Upper lobe of left lung (tissue), 6 donors: ENCODE data around the gene FAM149A. TPM values are rescaled to one million over a fixed set of nuclear protein-coding genes. Genes with fewer than 3 reads are reported as not detected.
A peak's percentile ranks its signal among the peaks of the same experiment; 100 is the strongest.

Experiments used
- ATAC-seq, 2 donors: fragments of 200-7000 bp; cut with Tn5 transposase; one replicate each; pipeline ENCODE4 v1.9.1; 2022; ENCODE audit warnings: mild to moderate bottlenecking in 2 of 2, moderate library complexity in 2 of 2; ENCODE audit not compliant: low FRiP score in 2 of 2
- DNase-seq, 2 donors: peaks; one replicate each; pipeline ENCODE4 v3.0.0-alpha.2; 2019 to 2020
- H3K27ac ChIP-seq, 4 donors: fragments of 200-600 bp; sonication (generic); one replicate each; pipeline ENCODE4 v1.5.1; 2016 to 2019
- H3K27me3 ChIP-seq, 4 donors: fragments of 200-600 bp; sonication (generic); one replicate each; pipeline ENCODE4 v1.5.1; 2017 to 2019
- H3K36me3 ChIP-seq, 4 donors: fragments of 200-600 bp; sonication (generic); one replicate each; pipeline ENCODE4 v1.5.1; 2016 to 2019
- H3K4me1 ChIP-seq, 4 donors: fragments of 200-600 bp; sonication (generic); one replicate each; pipeline ENCODE4 v1.5.1; 2018 to 2019
- H3K4me3 ChIP-seq, 4 donors: fragments of 200-600 bp; sonication (generic); one replicate each; pipeline ENCODE4 v1.5.1; 2017 to 2019; ENCODE audit warnings: mild to moderate bottlenecking in 2 of 4, moderate library complexity in 1 of 4
- H3K9me3 ChIP-seq, 4 donors: fragments of 200-600 bp; sonication (generic); one replicate each; pipeline ENCODE4 v1.5.1; 2018 to 2019
- EP300 ChIP-seq, 4 donors: sonication (generic); formaldehyde crosslinking; IDR thresholded peaks; one replicate each; pipeline ENCODE4 v1.5.1; 2017; ENCODE audit warnings: antibody characterized with exemption in 4 of 4, control low read depth in 2 of 4
- POLR2A ChIP-seq, 4 donors: fragments of 450-650 bp; IDR thresholded peaks; one replicate each; pipeline ENCODE4 v1.5.1; 2016 to 2017; ENCODE audit warnings: antibody characterized with exemption in 4 of 4, mild to moderate bottlenecking in 2 of 4
- POLR2AphosphoS5 ChIP-seq, 2 donors: sonication (generic); formaldehyde crosslinking; IDR thresholded peaks; one replicate each; pipeline ENCODE4 v1.5.1; 2017; ENCODE audit warnings: antibody characterized with exemption in 2 of 2
- whole genome bisulfite sequencing, 2 donors: methylation state at CpG; one replicate each; pipeline ENCODE4 v1.1.5; 2017 to 2018; 5-methylcytosine and 5-hydroxymethylcytosine counted together
- total RNA-seq, 6 donors: library from RNA; depleted of rRNA in 4 of 6; stranded (reverse); fragments of >200 nt in 4 of 6; gene quantifications; one replicate each; pipeline versions ENCODE4 v1.1.0 to v1.2.1, GENCODE V29; 2016 to 2021
- TF ChIP-seq, protein P1 (sequence below), 6 experiments: fragments of 450-650 bp in 4 of 6; fragments of 200-600 bp in 2 of 6; sonication (generic) in 2 of 6; IDR thresholded peaks; one replicate each; pipeline ENCODE4 v1.5.1; 2016 to 2019; ENCODE audit warnings: antibody characterized with exemption in 6 of 6
- donor health status: DM: no; HTN: no; CAD: no; lungs with moderate emphysema.
- donor health status: DM: no; HTN: yes; CAD: no; lungs with severe emphysema.

Gene FAM149A
- total RNA-seq, 6 donors from 2014 or later = 11.0 to 43.5 (median 19.2) TPM

DNA sequence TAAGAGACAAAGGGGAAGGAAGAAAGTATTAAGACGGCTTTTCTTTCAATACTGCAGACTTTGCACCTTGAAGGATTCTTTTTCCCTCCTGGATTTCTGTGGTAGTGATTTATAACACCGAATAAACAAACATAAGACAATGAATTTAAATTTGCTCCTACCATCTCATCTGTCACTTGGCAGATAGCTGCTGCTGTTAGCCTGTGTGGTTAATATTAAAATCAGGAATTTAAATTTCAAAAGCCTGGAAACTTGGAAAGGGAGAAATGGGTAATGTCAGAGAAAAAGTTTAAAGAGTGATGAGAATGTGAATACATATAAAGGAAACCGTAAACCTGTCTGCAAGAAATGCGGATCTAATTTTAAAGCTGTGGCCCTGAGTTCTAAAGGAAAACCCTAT, 3.4 kb downstream of the FAM149A start:
- Histone ChIP-seq H3K36me3 (no peaks in the 10 kb centered on the region), H3K4me3 (no peak overlapping the region), H3K27me3 (peaks cover 0 to 10% (median 7%) of the 10 kb centered on the region in 4 donors), H3K4me1 (peaks cover 9 to 23% (median 11%) of the 10 kb centered on the region in 4 donors), H3K9me3 (no peaks in the 10 kb centered on the region), H3K27ac (no peak overlapping the region)
- 76 to 77% methylated on average over 4 of the region's 4 CpGs for WGBS, 2 donors
- ATAC-seq = no peak
- TF ChIP-seq POLR2AphosphoS5 (IDR thresholded peaks at IDR 0.05) = no peak
- TF ChIP-seq POLR2A (IDR thresholded peaks at IDR 0.05) = no peak
- TF ChIP-seq EP300 (IDR thresholded peaks at IDR 0.05) = no peak
- TF ChIP-seq, protein P1, sequence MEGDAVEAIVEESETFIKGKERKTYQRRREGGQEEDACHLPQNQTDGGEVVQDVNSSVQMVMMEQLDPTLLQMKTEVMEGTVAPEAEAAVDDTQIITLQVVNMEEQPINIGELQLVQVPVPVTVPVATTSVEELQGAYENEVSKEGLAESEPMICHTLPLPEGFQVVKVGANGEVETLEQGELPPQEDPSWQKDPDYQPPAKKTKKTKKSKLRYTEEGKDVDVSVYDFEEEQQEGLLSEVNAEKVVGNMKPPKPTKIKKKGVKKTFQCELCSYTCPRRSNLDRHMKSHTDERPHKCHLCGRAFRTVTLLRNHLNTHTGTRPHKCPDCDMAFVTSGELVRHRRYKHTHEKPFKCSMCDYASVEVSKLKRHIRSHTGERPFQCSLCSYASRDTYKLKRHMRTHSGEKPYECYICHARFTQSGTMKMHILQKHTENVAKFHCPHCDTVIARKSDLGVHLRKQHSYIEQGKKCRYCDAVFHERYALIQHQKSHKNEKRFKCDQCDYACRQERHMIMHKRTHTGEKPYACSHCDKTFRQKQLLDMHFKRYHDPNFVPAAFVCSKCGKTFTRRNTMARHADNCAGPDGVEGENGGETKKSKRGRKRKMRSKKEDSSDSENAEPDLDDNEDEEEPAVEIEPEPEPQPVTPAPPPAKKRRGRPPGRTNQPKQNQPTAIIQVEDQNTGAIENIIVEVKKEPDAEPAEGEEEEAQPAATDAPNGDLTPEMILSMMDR (IDR thresholded peaks at IDR 0.05) = no peak
- no peak for DNase-seq

DNA sequence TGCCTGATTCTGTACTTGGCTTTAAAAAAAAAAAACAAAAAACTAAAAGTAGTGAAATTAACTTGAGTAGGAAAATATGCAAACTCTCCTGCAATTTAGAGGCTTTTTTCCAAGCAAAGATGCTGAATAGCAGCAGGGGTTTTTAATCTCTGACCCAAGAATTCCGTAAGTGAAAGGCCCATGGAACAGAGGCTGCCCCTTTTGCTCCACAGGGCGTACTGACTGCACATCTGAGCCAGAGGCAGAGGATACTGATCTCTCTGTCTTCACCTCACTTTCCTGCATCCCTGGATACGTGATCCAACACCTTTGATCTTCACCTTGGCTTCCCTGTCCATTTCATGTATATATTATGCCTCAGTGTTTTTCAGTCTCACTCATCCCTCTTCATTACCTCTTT, 3.9 kb downstream of the FAM149A start:
- H3K36me3 ChIP-seq = no peaks in the 10 kb centered on the region
- TF ChIP-seq EP300 (IDR thresholded peaks at IDR 0.05) (no peak), POLR2AphosphoS5 (IDR thresholded peaks at IDR 0.05) (no peak), POLR2A (IDR thresholded peaks at IDR 0.05) (no peak)
- TF ChIP-seq, protein P1 (IDR thresholded peaks at IDR 0.05) = no peak
- no peak overlapping the region for H3K27ac ChIP-seq
- no peak for ATAC-seq
- WGBS, 2 donors = 82 to 96% methylated on average over 3 of the region's 3 CpGs
- H3K4me3 ChIP-seq = no peak overlapping the region
- DNase-seq = no peak
- no peaks in the 10 kb centered on the region for H3K9me3 ChIP-seq
- H3K27me3 ChIP-seq = peaks cover 0 to 10% (median 7%) of the 10 kb centered on the region in 4 donors
- peaks cover 9 to 23% (median 11%) of the 10 kb centered on the region in 4 donors for H3K4me1 ChIP-seq

DNA sequence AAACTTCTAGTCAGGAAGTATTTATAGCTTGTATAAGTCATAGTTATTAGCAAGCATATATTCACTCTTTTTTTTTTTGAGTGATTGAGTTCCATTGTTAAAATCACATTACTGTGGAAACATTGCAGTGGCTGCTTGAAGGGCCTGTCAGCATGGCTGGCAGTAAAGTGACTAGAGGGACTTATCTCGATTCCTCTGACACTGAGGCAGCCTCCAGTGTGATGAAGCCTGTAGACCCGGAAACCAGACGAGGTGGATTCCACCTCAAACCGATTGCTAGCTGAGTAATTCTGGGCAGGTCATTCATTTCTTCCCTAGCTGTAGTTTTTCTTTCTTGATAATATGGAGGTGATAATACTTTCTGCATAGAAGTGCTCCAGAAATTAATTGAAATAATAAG, 4.7 kb downstream of the FAM149A start:
- Histone ChIP-seq H3K27me3 (peaks cover 0 to 10% (median 7%) of the 10 kb centered on the region in 4 donors), H3K36me3 (no peaks in the 10 kb centered on the region), H3K9me3 (no peaks in the 10 kb centered on the region), H3K4me3 (no peak overlapping the region), H3K4me1 (peaks cover 8 to 21% (median 9%) of the 10 kb centered on the region in 4 donors), H3K27ac (no peak overlapping the region)
- TF ChIP-seq, protein P1 (IDR thresholded peaks at IDR 0.05) = no peak
- no peak for TF ChIP-seq POLR2A (IDR thresholded peaks at IDR 0.05)
- TF ChIP-seq POLR2AphosphoS5 (IDR thresholded peaks at IDR 0.05) = no peak
- TF ChIP-seq EP300 (IDR thresholded peaks at IDR 0.05) = no peak
- ATAC-seq (no peak), DNase-seq (no peak)
- 77 to 86% methylated on average over 4 of the region's 4 CpGs for WGBS, 2 donors

DNA sequence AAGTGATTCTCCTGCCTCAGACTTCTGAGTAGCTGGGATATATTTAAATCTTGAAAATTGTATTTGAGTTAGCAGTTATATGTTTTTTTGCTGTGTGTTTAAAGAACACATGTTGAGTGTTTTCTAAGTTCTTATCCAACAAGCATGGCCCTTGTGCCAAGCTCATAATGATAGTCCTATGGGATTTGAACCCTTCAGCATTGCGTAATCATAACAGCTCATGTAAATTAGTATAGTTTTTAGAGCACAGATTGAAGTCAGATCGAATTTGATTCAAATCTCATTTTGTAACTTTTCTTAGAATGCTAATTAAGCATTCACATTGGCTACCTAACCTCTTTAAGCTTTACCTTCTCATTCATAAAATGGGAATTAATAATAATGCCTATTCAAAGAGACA, 12.2 kb downstream of the FAM149A start:
- TF ChIP-seq EP300 (IDR thresholded peaks at IDR 0.05) = no peak
- TF ChIP-seq, protein P1 (IDR thresholded peaks at IDR 0.05) = no peak
- no peak for TF ChIP-seq POLR2AphosphoS5 (IDR thresholded peaks at IDR 0.05)
- TF ChIP-seq POLR2A (IDR thresholded peaks at IDR 0.05) = no peak
- ATAC-seq = no peak
- no peak overlapping the region for H3K4me3 ChIP-seq
- H3K27me3 ChIP-seq = no peaks in the 10 kb centered on the region
- H3K36me3 ChIP-seq = no peaks in the 10 kb centered on the region
- no peaks in the 10 kb centered on the region for H3K4me1 ChIP-seq
- H3K9me3 ChIP-seq = no peaks in the 10 kb centered on the region
- H3K27ac ChIP-seq = no peak overlapping the region
- no peak for DNase-seq
- 68 to 71% methylated on average over 2 of the region's 2 CpGs for WGBS, 2 donors

DNA sequence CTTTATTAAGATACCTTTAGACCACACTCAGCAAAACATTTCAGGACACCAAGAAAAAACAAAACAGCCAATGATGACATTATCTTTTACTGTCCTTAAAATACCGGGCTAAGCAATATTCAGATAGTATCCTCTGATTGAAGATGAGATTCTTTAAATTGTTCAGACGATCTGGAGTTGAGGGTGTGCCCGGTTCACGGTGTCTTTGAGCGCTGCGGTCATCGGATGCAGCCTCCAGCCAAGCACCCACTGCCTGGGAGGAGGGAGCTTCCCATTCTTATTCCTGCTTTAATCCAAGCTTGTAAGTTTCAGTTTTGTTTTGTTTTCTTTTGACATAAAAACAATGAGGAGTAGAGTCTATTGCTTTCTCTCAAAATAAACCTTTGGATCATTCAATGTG, 14.1 kb downstream of the FAM149A start:
- Histone ChIP-seq H3K36me3 (no peaks in the 10 kb centered on the region), H3K27me3 (no peaks in the 10 kb centered on the region), H3K9me3 (no peaks in the 10 kb centered on the region), H3K27ac (no peak overlapping the region), H3K4me1 (no peaks in the 10 kb centered on the region), H3K4me3 (peak overlapping the region in 1 of 4 donors; percentile 26)
- DNase-seq (no peak), ATAC-seq (peak in 1 of 2 donors; percentile 74)
- WGBS, 2 donors = 43 to 52% methylated on average over 7 of the region's 7 CpGs
- TF ChIP-seq POLR2AphosphoS5 (IDR thresholded peaks at IDR 0.05) (no peak), EP300 (IDR thresholded peaks at IDR 0.05) (no peak), POLR2A (IDR thresholded peaks at IDR 0.05) (no peak)
- TF ChIP-seq, protein P1 (IDR thresholded peaks at IDR 0.05) = no peak
